Suprapubic skin (tissue), 4 donors: ENCODE measurements around the gene ZNF770. TPM values are rescaled to one million over a fixed set of nuclear protein-coding genes. Genes with fewer than 3 reads are reported as not detected.
"Not testable (repeated sequence)": the region's sequence is repeated elsewhere in the genome, so short reads cannot be mapped to it uniquely, and the experiment has no call there.

Experiments used
- DNase-seq, 2 donors: peaks; one replicate each; pipeline ENCODE4 v3.0.0-alpha.2; 2019; ENCODE audit warnings: low spot score in 2 of 2
- H3K27ac ChIP-seq: fragments of 200-600 bp; sonication (generic); one replicate; pipeline ENCODE4 v1.5.1; 2019
- H3K27me3 ChIP-seq: fragments of 200-600 bp; sonication (generic); one replicate; pipeline ENCODE4 v1.5.1; 2019
- H3K36me3 ChIP-seq: fragments of 200-600 bp; sonication (generic); one replicate; pipeline ENCODE4 v1.5.1; 2019
- H3K4me1 ChIP-seq: fragments of 200-600 bp; sonication (generic); one replicate; pipeline ENCODE4 v1.5.1; 2019
- H3K4me3 ChIP-seq: fragments of 200-600 bp; sonication (generic); one replicate; pipeline ENCODE4 v1.5.1; 2019; ENCODE audit warnings: mild to moderate bottlenecking
- H3K9me3 ChIP-seq: fragments of 200-600 bp; sonication (generic); one replicate; pipeline ENCODE4 v1.5.1; 2019
- EP300 ChIP-seq: sonication (generic); formaldehyde crosslinking; IDR thresholded peaks from one replicate; pipeline ENCODE4 v1.6.1; 2017; ENCODE audit warnings: antibody characterized with exemption
- POLR2A ChIP-seq, 2 donors: fragments of 450-650 bp; IDR thresholded peaks; one replicate each; pipeline ENCODE4 v1.6.1; 2017; ENCODE audit warnings: antibody characterized with exemption in 2 of 2, mild to moderate bottlenecking in 2 of 2, moderate library complexity in 2 of 2
- POLR2AphosphoS5 ChIP-seq, 3 donors: sonication (generic); formaldehyde crosslinking; IDR thresholded peaks; one replicate each; pipeline ENCODE4 v1.6.1; 2017; ENCODE audit warnings: antibody characterized with exemption in 3 of 3
- WGBS: methylation state at CpG from one replicate; pipeline ENCODE4 v1.1.5; 2018; 5-methylcytosine and 5-hydroxymethylcytosine counted together
- total RNA-seq, 4 donors: library from RNA; depleted of rRNA; stranded (reverse); fragments of >200 nt; gene quantifications; one replicate each; pipeline ENCODE4 v1.1.0, GENCODE V29; 2016
- TF ChIP-seq, protein P1 (sequence below), 2 donors: fragments of 200-600 bp in 1 of 2; fragments of 450-650 bp in 1 of 2; sonication (generic) in 1 of 2; IDR thresholded peaks; one replicate each; pipeline ENCODE4 v1.5.1; 2016 to 2019; ENCODE audit warnings: antibody characterized with exemption in 2 of 2, mild to moderate bottlenecking in 1 of 2, moderate library complexity in 1 of 2

ZNF770 gene
- total RNA-seq, 4 donors from 2014 or later: 42.4 to 71.1 (median 46.2) TPM

DNA sequence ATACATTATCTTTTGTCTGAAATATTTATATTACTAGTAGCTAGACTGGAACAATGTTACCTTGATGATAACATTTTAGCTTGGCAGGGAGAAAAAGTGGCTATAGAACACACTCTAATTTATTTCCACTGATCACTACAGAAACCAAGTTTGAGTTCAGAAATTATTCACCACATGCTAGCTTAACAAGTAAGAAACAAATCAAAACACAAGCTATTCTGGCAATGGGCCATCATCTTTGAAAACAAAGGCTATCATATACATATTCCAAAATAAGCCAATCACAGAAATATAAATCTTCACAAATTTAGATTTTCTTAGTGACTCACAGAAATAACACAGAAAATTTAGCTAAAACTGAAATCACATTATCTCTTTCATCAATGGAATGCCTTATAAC is 35.6 kb downstream of the ZNF770 start:
- Histone ChIP-seq H3K4me3 (no peak overlapping the region), H3K27me3 (no peaks in the 10 kb centered on the region), H3K36me3 (peaks cover 36% of the 10 kb centered on the region), H3K27ac (no peak overlapping the region), H3K9me3 (no peaks in the 10 kb centered on the region), H3K4me1 (peaks cover 8% of the 10 kb centered on the region)
- no peak for TF ChIP-seq POLR2A (IDR thresholded peaks at IDR 0.05)
- TF ChIP-seq POLR2AphosphoS5 (IDR thresholded peaks at IDR 0.05): no peak
- TF ChIP-seq, protein P1, sequence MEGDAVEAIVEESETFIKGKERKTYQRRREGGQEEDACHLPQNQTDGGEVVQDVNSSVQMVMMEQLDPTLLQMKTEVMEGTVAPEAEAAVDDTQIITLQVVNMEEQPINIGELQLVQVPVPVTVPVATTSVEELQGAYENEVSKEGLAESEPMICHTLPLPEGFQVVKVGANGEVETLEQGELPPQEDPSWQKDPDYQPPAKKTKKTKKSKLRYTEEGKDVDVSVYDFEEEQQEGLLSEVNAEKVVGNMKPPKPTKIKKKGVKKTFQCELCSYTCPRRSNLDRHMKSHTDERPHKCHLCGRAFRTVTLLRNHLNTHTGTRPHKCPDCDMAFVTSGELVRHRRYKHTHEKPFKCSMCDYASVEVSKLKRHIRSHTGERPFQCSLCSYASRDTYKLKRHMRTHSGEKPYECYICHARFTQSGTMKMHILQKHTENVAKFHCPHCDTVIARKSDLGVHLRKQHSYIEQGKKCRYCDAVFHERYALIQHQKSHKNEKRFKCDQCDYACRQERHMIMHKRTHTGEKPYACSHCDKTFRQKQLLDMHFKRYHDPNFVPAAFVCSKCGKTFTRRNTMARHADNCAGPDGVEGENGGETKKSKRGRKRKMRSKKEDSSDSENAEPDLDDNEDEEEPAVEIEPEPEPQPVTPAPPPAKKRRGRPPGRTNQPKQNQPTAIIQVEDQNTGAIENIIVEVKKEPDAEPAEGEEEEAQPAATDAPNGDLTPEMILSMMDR (IDR thresholded peaks at IDR 0.05): no peak
- DNase-seq: no peak

DNA sequence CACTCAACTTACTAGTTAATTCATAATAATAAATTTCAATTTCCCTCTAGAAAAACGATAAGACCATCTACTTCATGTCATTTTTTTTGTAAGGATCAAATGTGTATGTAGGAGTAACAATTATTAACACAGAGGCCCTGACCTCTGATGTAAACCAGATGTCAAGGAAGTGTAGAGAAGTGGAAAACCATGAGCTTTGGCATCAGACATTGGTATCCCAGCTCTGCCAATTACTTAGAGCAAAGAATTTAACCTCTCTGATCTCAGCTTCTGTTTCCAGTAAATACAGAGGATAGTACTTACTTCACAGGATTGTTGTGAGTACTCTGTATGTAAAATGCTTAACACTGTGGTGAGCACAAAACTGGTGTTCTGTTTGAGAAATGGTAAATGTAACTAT is 36.1 kb downstream of the ZNF770 start:
- Histone ChIP-seq H3K4me3 (no peak overlapping the region), H3K27me3 (no peaks in the 10 kb centered on the region), H3K9me3 (no peaks in the 10 kb centered on the region), H3K36me3 (peaks cover 37% of the 10 kb centered on the region), H3K4me1 (peaks cover 8% of the 10 kb centered on the region), H3K27ac (no peak overlapping the region)
- DNase-seq: no peak
- 73% methylated on average over 1 of the region's 1 CpG for WGBS
- TF ChIP-seq POLR2A (IDR thresholded peaks at IDR 0.05): no peak
- TF ChIP-seq, protein P1 (IDR thresholded peaks at IDR 0.05): no peak
- no peak for TF ChIP-seq EP300
- no peak for TF ChIP-seq POLR2AphosphoS5 (IDR thresholded peaks at IDR 0.05)

DNA sequence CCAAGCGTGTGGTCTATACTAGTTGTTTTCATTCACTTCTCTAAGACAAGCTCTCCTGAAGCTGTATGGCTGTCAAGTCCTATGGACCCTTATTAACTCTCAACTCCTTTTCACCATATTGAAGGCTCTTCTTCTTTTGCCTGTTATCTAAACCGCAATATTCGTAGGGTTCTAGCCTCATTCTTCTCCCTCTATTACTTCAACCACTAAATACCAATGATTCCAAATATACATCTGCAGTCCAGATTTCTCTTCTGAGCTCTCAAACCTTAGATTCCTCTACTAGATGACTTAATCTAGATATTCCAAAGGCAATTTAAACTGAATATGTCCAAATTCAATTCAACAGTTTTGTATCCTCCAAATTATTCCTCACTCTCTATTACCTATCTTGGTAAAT is 43.2 kb downstream of the ZNF770 start:
- H3K4me1 ChIP-seq: no peaks in the 10 kb centered on the region
- no peak for TF ChIP-seq EP300
- TF ChIP-seq POLR2A (IDR thresholded peaks at IDR 0.05): no peak
- TF ChIP-seq, protein P1 (IDR thresholded peaks at IDR 0.05): no peak
- TF ChIP-seq POLR2AphosphoS5 (IDR thresholded peaks at IDR 0.05): no peak
- H3K36me3 ChIP-seq: peaks cover 58% of the 10 kb centered on the region
- no peak overlapping the region for H3K4me3 ChIP-seq
- WGBS: 83% methylated on average over 3 of the region's 3 CpGs
- H3K9me3 ChIP-seq: no peaks in the 10 kb centered on the region
- no peak for DNase-seq
- no peaks in the 10 kb centered on the region for H3K27me3 ChIP-seq
- no peak overlapping the region for H3K27ac ChIP-seq

DNA sequence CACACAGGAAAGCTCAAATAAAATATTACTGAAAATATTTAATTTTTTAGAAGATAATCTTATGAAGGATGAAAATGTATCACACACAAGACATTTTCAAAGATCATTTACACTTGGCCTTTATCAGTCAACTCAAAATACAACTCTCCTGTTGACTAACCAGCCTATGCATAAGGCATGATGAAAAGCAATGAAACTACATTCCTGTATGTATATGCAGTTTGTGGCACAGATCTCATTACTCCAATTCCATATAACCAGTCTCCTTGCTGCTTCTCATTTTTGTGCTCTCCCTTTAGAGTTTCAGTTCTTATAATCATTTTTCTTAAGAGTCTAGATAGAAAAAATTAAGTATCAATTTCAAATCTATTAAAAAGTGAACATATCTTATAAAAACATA is 44.4 kb downstream of the ZNF770 start:
- H3K9me3 ChIP-seq: no peaks in the 10 kb centered on the region
- H3K27me3 ChIP-seq: no peaks in the 10 kb centered on the region
- H3K4me3 ChIP-seq: no peak overlapping the region
- no peak for DNase-seq
- no peak overlapping the region for H3K27ac ChIP-seq
- H3K36me3 ChIP-seq: peaks cover 63% of the 10 kb centered on the region
- no peaks in the 10 kb centered on the region for H3K4me1 ChIP-seq
- TF ChIP-seq EP300: no peak
- no peak for TF ChIP-seq POLR2A (IDR thresholded peaks at IDR 0.05)
- TF ChIP-seq, protein P1 (IDR thresholded peaks at IDR 0.05): no peak
- no peak for TF ChIP-seq POLR2AphosphoS5 (IDR thresholded peaks at IDR 0.05)

DNA sequence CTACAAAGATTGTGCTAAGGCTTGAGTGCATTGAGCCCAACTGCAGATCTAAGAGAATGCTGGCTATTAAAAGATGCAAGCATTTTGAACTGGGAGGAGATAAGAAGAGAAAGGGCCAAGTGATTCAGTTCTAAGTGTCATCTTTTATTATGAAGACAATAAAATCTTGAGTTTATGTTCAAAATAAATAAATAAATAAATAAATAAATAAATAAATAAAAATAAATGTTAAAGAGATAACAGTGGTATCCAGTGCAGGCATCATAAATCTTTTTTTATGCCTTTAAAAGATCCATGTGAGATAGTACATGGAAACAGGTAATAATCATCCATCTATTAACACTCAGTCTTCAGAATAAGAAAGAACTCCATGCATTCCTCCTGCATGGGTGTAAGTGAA is 44.8 kb downstream of the ZNF770 start:
- not testable (repeated sequence) for H3K27ac ChIP-seq, H3K4me1 ChIP-seq, H3K4me3 ChIP-seq, H3K27me3 ChIP-seq, DNase-seq, H3K9me3 ChIP-seq
- peaks cover 64% of the 10 kb centered on the region for H3K36me3 ChIP-seq

DNA sequence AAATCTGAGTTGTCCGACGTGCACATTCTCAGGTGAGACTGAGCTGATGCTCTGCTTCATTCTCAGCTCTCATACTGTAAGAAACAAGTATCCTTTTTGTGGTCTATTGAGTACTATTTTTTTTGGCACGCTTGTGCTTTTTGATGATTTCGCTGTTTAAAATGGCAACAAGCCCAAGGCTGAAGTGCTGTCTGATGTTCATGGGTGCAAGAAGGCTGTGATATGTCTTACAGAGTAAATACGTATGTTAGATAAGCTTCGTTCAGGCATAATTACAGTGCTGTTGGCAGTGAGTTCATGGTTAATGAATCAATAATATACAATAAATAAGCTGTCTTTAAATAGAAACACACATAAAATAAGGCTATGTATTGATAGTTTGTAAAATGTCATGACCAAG is 45.7 kb downstream of the ZNF770 start:
- no peak for DNase-seq
- Histone ChIP-seq H3K27ac (no peak overlapping the region), H3K9me3 (no peaks in the 10 kb centered on the region), H3K4me3 (no peak overlapping the region), H3K27me3 (no peaks in the 10 kb centered on the region), H3K36me3 (peaks cover 64% of the 10 kb centered on the region), H3K4me1 (no peaks in the 10 kb centered on the region)
- TF ChIP-seq, protein P1 (IDR thresholded peaks at IDR 0.05): no peak
- WGBS: 84% methylated on average over 6 of the region's 6 CpGs
